RWPE2 (cell line): ENCODE data around the gene CLVS2.

ENCODE experiments used
- ATAC-seq: fragments of 200-7000 bp; cut with Tn5 transposase; 3 replicates; pipeline ENCODE4 v1.9.1; 2021; ENCODE audit warnings: low read depth
- DNase-seq: peaks from one replicate; pipeline ENCODE4 v3.0.0-alpha.2; 2020; ENCODE audit warnings: low spot score
- H3K27ac ChIP-seq: fragments of 450-650 bp; 2 replicates; pipeline ENCODE4 v1.5.1; 2017; ENCODE audit warnings: mild to moderate bottlenecking; ENCODE audit not compliant: poor library complexity, severe bottlenecking
- H3K27me3 ChIP-seq: fragments of 250-450 bp; sonication (Bioruptor Pico); 2 replicates; pipeline ENCODE4 v1.5.1; 2021; ENCODE audit warnings: mild to moderate bottlenecking, moderate library complexity; ENCODE audit not compliant: insufficient read depth, poor library complexity, severe bottlenecking
- H3K36me3 ChIP-seq: fragments of 250-450 bp; sonication (Bioruptor Pico); 2 replicates; pipeline ENCODE4 v1.5.1; 2020; ENCODE audit warnings: low read depth, mild to moderate bottlenecking, moderate library complexity
- H3K4me1 ChIP-seq: fragments of 250-450 bp; sonication (Bioruptor Pico); 2 replicates; pipeline ENCODE4 v1.5.1; 2021; ENCODE audit warnings: mild to moderate bottlenecking, moderate library complexity; ENCODE audit not compliant: insufficient read depth, poor library complexity, severe bottlenecking
- H3K4me3 ChIP-seq: fragments of 250-450 bp; sonication (Bioruptor Pico); 2 replicates; pipeline ENCODE4 v1.5.1; 2021; ENCODE audit warnings: mild to moderate bottlenecking, moderate library complexity; ENCODE audit not compliant: severe bottlenecking
- H3K9me3 ChIP-seq: fragments of 250-450 bp; sonication (Bioruptor Pico); 2 replicates; pipeline ENCODE4 v1.5.1; 2021; ENCODE audit warnings: mild to moderate bottlenecking, moderate library complexity; ENCODE audit not compliant: severe bottlenecking
- CTCF ChIP-seq: fragments of 450-650 bp; IDR thresholded peaks from one replicate; pipeline ENCODE4 v1.5.1; 2017; ENCODE audit warnings: mild to moderate bottlenecking, moderate library complexity; ENCODE audit not compliant: poor library complexity, severe bottlenecking

The CLVS2 gene

GRCh38 chr6:123017104-123017682 lies 21.2 kb downstream of the CLVS2 start:
- no peak for ATAC-seq
- no peaks in the 10 kb centered on the region for H3K9me3 ChIP-seq
- no peaks in the 10 kb centered on the region for H3K27me3 ChIP-seq
- H3K27ac ChIP-seq: no peak overlapping the region
- TF ChIP-seq CTCF: no peak
- H3K36me3 ChIP-seq: no peaks in the 10 kb centered on the region
- H3K4me1 ChIP-seq: no peaks in the 10 kb centered on the region
- DNase-seq: no peak
- no peak overlapping the region for H3K4me3 ChIP-seq

- no peak for DNase-seq
- TF ChIP-seq CTCF: no peak
- H3K4me1 ChIP-seq: no peaks in the 10 kb centered on the region
- H3K27me3 ChIP-seq: no peaks in the 10 kb centered on the region
- ATAC-seq: no peak
- H3K9me3 ChIP-seq: no peaks in the 10 kb centered on the region
- no peak overlapping the region for H3K4me3 ChIP-seq
- no peak overlapping the region for H3K27ac ChIP-seq
- H3K36me3 ChIP-seq: no peaks in the 10 kb centered on the region
These were observed 26.9 kb downstream of the CLVS2 start for GRCh38 chr6:123022975-123023374.

- Histone ChIP-seq H3K27me3 (no peaks in the 10 kb centered on the region), H3K27ac (no peak overlapping the region), H3K36me3 (no peaks in the 10 kb centered on the region), H3K4me1 (no peaks in the 10 kb centered on the region), H3K9me3 (no peaks in the 10 kb centered on the region), H3K4me3 (no peak overlapping the region)
- no peak for DNase-seq
- no peak for ATAC-seq
- no peak for TF ChIP-seq CTCF
These were observed 28.9 kb downstream of the CLVS2 start for GRCh38 chr6:123024976-123025375.

- DNase-seq (no peak), ATAC-seq (no peak)
- Histone ChIP-seq H3K4me1 (no peaks in the 10 kb centered on the region), H3K27ac (no peak overlapping the region), H3K27me3 (no peaks in the 10 kb centered on the region), H3K9me3 (no peaks in the 10 kb centered on the region), H3K4me3 (no peak overlapping the region), H3K36me3 (no peaks in the 10 kb centered on the region)
- no peak for TF ChIP-seq CTCF
These were observed 31.4 kb downstream of the CLVS2 start for GRCh38 chr6:123027408-123027807.

GRCh38 chr6:123028263-123028662 lies 32.2 kb downstream of the CLVS2 start:
- no peaks in the 10 kb centered on the region for H3K9me3 ChIP-seq
- TF ChIP-seq CTCF: no peak
- ATAC-seq (no peak), DNase-seq (no peak)
- H3K4me3 ChIP-seq: no peak overlapping the region
- no peaks in the 10 kb centered on the region for H3K27me3 ChIP-seq
- H3K27ac ChIP-seq: no peak overlapping the region
- H3K4me1 ChIP-seq: no peaks in the 10 kb centered on the region
- no peaks in the 10 kb centered on the region for H3K36me3 ChIP-seq
